Natural killer cell (primary cell): ENCODE data around the gene EBP. TPM values are rescaled to one million over a fixed set of nuclear protein-coding genes. Genes with fewer than 3 reads are reported as not detected.

ENCODE experiments used
- ATAC-seq, 3 donors: fragments of 150-1000 bp in 2 of 3; fragments of 200-7000 bp in 1 of 3; cut with Tn5 transposase; 1 replicate in 1 of 3; 2 replicates in 2 of 3; pipeline ENCODE4 v1.10.0; 2021; ENCODE audit warnings: mild to moderate bottlenecking in 2 of 3, moderate library complexity in 2 of 3
- DNase-seq, 2 donors: peaks; one replicate each; pipeline versions ENCODE4 v3.0.0 to v3.0.0-alpha.2; 2013 to 2021; ENCODE audit warnings: mixed read lengths in 1 of 2
- H3K27ac ChIP-seq: one replicate; pipeline ENCODE4 v1.5.1; 2013; ENCODE audit warnings: mild to moderate bottlenecking, low read length
- H3K27me3 ChIP-seq: one replicate; pipeline ENCODE4 v1.6.1; 2013; ENCODE audit warnings: low read length; ENCODE audit not compliant: control insufficient read depth, insufficient read depth
- H3K36me3 ChIP-seq: one replicate; pipeline ENCODE4 v1.6.1; 2013; ENCODE audit warnings: low read length; ENCODE audit not compliant: control insufficient read depth, insufficient read depth
- H3K4me1 ChIP-seq: one replicate; pipeline ENCODE4 v1.6.1; 2013; ENCODE audit warnings: low read length; ENCODE audit not compliant: control insufficient read depth, insufficient read depth
- H3K4me3 ChIP-seq: one replicate; pipeline ENCODE4 v1.5.1; 2013; ENCODE audit warnings: low read length
- H3K9me3 ChIP-seq: one replicate; pipeline ENCODE4 v1.6.1; 2013; ENCODE audit warnings: low read length; ENCODE audit not compliant: control insufficient read depth, insufficient read depth
- H3K27ac Mint-ChIP-seq, 2 donors: one replicate each; pipeline ENCODE4 v1.8.0; 2022; ENCODE audit warnings: mild to moderate bottlenecking in 2 of 2, mixed read lengths in 2 of 2, moderate library complexity in 1 of 2
- H3K27me3 Mint-ChIP-seq, 2 donors: one replicate each; pipeline ENCODE4 v1.8.0; 2022; ENCODE audit warnings: low read depth in 2 of 2, mixed read lengths in 2 of 2
- H3K36me3 Mint-ChIP-seq: one replicate; pipeline ENCODE4 v1.8.0; 2022; ENCODE audit warnings: mixed read lengths
- H3K4me1 Mint-ChIP-seq, 2 donors: one replicate each; pipeline ENCODE4 v1.8.0; 2022; ENCODE audit warnings: mixed read lengths in 2 of 2
- H3K4me3 Mint-ChIP-seq: one replicate; pipeline ENCODE4 v1.8.0; 2022; ENCODE audit warnings: mild to moderate bottlenecking, moderate library complexity, mixed read lengths
- H3K9me3 Mint-ChIP-seq, 2 donors: one replicate each; pipeline ENCODE4 v1.8.0; 2022; ENCODE audit warnings: mixed read lengths in 2 of 2
- WGBS: methylation state at CpG from one replicate; pipeline ENCODE4 v1.1.7; 2013; ENCODE audit warnings: missing lambda C conversion rate; ENCODE audit not compliant: insufficient coverage; 5-methylcytosine and 5-hydroxymethylcytosine counted together
- intact Hi-C: fragments of 100-400 bp; cut with micrococcal nuclease; formaldehyde crosslinking; loops from one replicate; pipeline ENCODE4 v1.14.2; 2022
- total RNA-seq, 4 donors: library from RNA; stranded (reverse); fragments of 120-200 nt in 1 of 4; gene quantifications; one replicate each; pipeline versions ENCODE4 v1.2.3 to v1.2.4, GENCODE V29; 2013 to 2022
- TF ChIP-seq, protein P1 (sequence below): fragments of 200-600 bp; IDR thresholded peaks from one replicate; pipeline ENCODE4 v1.8.0; 2022; ENCODE audit warnings: antibody characterized with exemption

EBP gene
- total RNA-seq, 3 donors from 2014 or later (not counting 1 experiment from before 2014, with no cell fraction given) = 91.6 to 115 (median 97.6) TPM

DNA sequence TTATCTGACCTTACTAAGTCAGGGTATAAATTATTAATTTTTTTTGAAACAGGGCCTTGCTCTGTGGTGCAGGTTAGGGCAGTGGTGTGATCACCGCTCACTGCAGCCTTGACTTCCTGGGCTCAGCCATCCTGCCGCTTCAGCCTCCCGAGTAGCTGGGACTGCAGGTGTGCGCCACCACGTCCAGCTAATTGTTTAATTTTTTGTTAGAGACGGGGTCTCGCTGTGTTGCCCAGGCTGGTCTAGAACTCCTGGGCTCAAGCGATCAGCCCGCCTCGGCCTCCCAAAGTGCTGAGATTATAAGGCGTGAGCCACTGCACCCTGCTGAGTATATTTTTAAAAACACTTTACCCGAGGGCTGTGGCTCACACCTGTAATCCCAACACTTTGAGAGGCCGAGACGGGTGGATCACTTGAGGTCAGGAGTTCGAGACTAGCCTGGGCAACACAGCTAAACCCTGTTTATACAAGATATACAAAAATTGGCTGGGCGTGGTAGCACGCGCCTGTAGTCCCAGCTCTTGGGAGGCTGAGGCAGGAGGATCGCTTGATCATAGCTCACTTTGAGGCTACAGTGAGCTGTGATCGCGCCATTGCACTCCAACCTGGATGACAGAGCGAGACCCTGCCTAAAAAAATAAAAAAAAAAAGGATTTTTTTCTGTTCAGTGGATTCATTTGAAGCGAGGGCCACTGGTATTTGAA is 17.2 kb downstream of the EBP start:
- TF ChIP-seq, protein P1, sequence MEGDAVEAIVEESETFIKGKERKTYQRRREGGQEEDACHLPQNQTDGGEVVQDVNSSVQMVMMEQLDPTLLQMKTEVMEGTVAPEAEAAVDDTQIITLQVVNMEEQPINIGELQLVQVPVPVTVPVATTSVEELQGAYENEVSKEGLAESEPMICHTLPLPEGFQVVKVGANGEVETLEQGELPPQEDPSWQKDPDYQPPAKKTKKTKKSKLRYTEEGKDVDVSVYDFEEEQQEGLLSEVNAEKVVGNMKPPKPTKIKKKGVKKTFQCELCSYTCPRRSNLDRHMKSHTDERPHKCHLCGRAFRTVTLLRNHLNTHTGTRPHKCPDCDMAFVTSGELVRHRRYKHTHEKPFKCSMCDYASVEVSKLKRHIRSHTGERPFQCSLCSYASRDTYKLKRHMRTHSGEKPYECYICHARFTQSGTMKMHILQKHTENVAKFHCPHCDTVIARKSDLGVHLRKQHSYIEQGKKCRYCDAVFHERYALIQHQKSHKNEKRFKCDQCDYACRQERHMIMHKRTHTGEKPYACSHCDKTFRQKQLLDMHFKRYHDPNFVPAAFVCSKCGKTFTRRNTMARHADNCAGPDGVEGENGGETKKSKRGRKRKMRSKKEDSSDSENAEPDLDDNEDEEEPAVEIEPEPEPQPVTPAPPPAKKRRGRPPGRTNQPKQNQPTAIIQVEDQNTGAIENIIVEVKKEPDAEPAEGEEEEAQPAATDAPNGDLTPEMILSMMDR = no peak
- H3K4me3 Mint-ChIP-seq = no peak overlapping the region
- Histone ChIP-seq H3K27me3 (no peaks in the 10 kb centered on the region), H3K36me3 (no peaks in the 10 kb centered on the region), H3K27ac (peak overlapping the region; percentile 95), H3K4me1 (peaks cover 21% of the 10 kb centered on the region), H3K4me3 (no peak overlapping the region), H3K9me3 (no peaks in the 10 kb centered on the region)
- H3K27ac Mint-ChIP-seq = peak overlapping the region; percentile 77 to 94
- H3K9me3 Mint-ChIP-seq = no peaks in the 10 kb centered on the region
- peak in 1 of 2 donors; percentile 3 for DNase-seq
- H3K36me3 Mint-ChIP-seq = no peaks in the 10 kb centered on the region
- H3K27me3 Mint-ChIP-seq = no peaks in the 10 kb centered on the region
- 76% methylated on average over 22 of the region's 23 CpGs for WGBS
- no peak for ATAC-seq
- intact Hi-C loops = loop anchor here (1.0 kb wide), 2 partner anchors 36 to 62 kb away; partner anchors contain the start of genes FTSJ1 and RBM3
- peaks cover 17 to 36% of the 10 kb centered on the region in 2 donors for H3K4me1 Mint-ChIP-seq

DNA sequence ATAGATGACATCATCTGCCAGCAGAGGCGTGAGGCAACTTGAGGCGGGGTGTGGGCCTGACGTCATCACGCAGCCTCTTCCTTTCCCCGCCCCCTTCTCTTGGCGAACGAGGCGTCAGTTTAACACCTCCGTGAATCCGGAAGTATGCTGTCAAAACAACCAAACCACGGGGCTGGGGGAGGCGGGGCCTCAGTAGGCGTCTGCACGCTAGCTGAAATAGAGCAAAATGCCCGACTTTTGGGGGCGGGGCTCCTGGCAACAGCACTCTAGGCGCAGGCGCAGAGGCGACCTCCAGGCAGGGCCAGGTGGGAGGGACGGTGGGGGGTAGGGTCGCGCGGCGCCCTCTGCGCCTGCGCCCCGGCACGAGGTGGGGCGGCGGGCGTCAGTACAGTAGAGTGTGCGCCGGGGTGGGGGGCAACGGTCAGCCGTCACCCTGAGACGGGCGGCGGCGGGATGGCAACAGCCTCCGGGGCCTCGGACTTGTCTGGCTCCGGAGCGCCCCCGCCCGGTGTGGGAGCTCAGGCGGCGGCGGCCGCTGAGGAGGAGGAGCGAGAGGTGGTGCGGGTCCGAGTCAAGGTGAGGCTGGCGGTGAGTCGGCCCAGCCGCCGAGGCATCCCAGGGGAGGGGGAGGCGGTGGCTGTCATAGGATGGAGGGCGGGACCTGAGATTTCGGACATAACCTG is 17.9 kb downstream of the EBP start, which contains the start of gene TBC1D25:
TSS of gene TBC1D25 (plus strand) at position 370 of the 683 bp plus-strand sequence. CDS start at position 454, 84 bp downstream.
- peak within 1 kb of the TSS; percentile 77 to 94 for H3K27ac Mint-ChIP-seq
- 0% methylated on average over 57 of the region's 59 CpGs for WGBS

DNA sequence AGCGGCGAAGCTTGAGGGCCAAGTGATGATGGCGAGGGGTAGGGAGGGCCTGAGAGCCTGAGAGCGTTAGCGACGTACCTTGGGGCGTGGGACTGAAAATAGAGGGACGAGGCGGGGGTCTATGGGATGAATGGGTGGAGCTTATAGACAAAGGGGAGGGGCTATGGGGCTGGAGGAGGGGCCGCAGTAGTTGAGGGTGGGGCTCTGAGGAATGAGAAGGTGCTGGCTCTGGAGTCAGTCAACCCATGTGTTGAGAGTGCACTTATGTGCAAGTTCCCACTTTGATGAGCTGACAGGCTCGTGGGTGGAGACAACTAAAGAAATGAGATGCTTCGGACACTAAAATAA is 18.4 kb downstream of the EBP start:
- Mint-ChIP-seq H3K27ac (peak overlapping the region; percentile 77 to 94), H3K27me3 (no peaks in the 10 kb centered on the region), H3K4me1 (peaks cover 17 to 25% of the 10 kb centered on the region in 2 donors), H3K36me3 (no peaks in the 10 kb centered on the region), H3K9me3 (no peaks in the 10 kb centered on the region), H3K4me3 (peak overlapping the region; percentile 80)
- no peaks in the 10 kb centered on the region for H3K27me3 ChIP-seq
- peak overlapping the region; percentile 92 for H3K4me3 ChIP-seq
- H3K9me3 ChIP-seq = no peaks in the 10 kb centered on the region
- TF ChIP-seq, protein P1 = peak; percentile 2
- H3K4me1 ChIP-seq = peaks cover 21% of the 10 kb centered on the region
- 2% methylated on average over 12 of the region's 12 CpGs for WGBS
- peaks cover 7% of the 10 kb centered on the region for H3K36me3 ChIP-seq
- peak overlapping the region; percentile 100 for H3K27ac ChIP-seq
- DNase-seq = peak; percentile 45 to 76
- ATAC-seq = peak; percentile 45 to 60 (median 46)
- intact Hi-C loops = no loop called here

More for the DNA sequence above, 17.9 kb downstream of the EBP start, which contains the start of gene TBC1D25:
- ATAC-seq (peak; percentile 83 to 96 (median 87)), DNase-seq (peak; percentile 91 to 97)
- Histone ChIP-seq H3K36me3 (peaks cover 3% of the 10 kb centered on the region), H3K27ac (peak within 1 kb of the TSS; percentile 100), H3K4me1 (peaks cover 21% of the 10 kb centered on the region), H3K4me3 (peak within 1 kb of the TSS; percentile 92), H3K27me3 (no peaks in the 10 kb centered on the region), H3K9me3 (no peaks in the 10 kb centered on the region)
- H3K36me3 Mint-ChIP-seq = no peaks in the 10 kb centered on the region
- no peaks in the 10 kb centered on the region for H3K9me3 Mint-ChIP-seq
- intact Hi-C loops = loop anchor here (1.0 kb wide), 2 partner anchors 35 to 63 kb away; partner anchors contain the start of genes FTSJ1 and RBM3
- peaks cover 17 to 29% of the 10 kb centered on the region in 2 donors for H3K4me1 Mint-ChIP-seq
- H3K27me3 Mint-ChIP-seq = no peaks in the 10 kb centered on the region
- TF ChIP-seq, protein P1 = peak; percentile 33
- peak within 1 kb of the TSS; percentile 80 for H3K4me3 Mint-ChIP-seq
